Memory B cell (primary cell): ENCODE results near the gene COG5.

Source experiments
- ATAC-seq: fragments of 150-1000 bp; cut with Tn5 transposase; 2 replicates; pipeline ENCODE4 v1.10.0; 2021; ENCODE audit warnings: low read depth, mild to moderate bottlenecking, moderate library complexity
- DNase-seq, 2 donors: peaks; one replicate each; pipeline ENCODE4 v3.0.0; 2022; ENCODE audit warnings: low spot score in 2 of 2
- H3K27ac Mint-ChIP-seq: one replicate; pipeline ENCODE4 v1.8.0; 2022; ENCODE audit warnings: mild to moderate bottlenecking, moderate library complexity, mixed read lengths
- H3K27me3 Mint-ChIP-seq: one replicate; pipeline ENCODE4 v1.8.0; 2022; ENCODE audit warnings: mixed read lengths
- H3K36me3 Mint-ChIP-seq: one replicate; pipeline ENCODE4 v1.8.0; 2022; ENCODE audit warnings: mild to moderate bottlenecking, mixed read lengths
- H3K4me1 Mint-ChIP-seq: one replicate; pipeline ENCODE4 v1.8.0; 2022; ENCODE audit warnings: mixed read lengths
- H3K4me3 Mint-ChIP-seq: one replicate; pipeline ENCODE4 v1.8.0; 2022; ENCODE audit warnings: mild to moderate bottlenecking, moderate library complexity, mixed read lengths
- H3K9me3 Mint-ChIP-seq: one replicate; pipeline ENCODE4 v1.8.0; 2022; ENCODE audit warnings: mixed read lengths

Gene COG5

DNA sequence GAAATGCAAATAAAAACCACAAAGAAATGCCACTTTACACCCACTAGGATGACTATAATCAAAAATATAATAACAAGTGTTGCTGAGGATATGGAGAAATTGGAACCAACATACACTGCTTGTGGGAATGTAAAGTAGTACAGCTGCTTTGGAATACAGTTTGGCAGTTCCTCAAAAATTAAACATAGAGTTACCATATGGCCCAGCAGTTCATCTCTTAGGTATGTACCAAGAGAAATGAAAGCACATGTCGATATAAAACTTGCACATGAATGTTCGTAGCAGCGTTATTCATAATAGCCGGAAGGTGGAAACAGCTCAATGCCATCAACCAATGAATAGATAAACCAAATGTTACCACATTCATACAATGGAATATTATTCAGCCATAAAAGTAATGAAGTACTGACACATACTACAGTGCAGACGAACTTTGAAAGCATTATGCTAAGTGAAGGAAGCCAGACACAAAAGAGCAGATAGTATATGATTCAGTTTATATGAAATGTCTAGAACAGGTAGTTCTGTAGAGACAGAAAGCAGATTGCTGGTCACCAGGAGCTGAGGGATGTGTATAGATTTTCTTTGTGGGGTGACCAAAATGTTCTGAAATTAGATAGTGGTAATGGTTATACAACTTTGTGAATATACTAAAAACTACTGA is 28.8 kb upstream of the COG5 start:
- H3K27me3 Mint-ChIP-seq = no peaks in the 10 kb centered on the region
- H3K4me3 Mint-ChIP-seq = no peak overlapping the region
- no peaks in the 10 kb centered on the region for H3K9me3 Mint-ChIP-seq
- no peak overlapping the region for H3K27ac Mint-ChIP-seq
- H3K4me1 Mint-ChIP-seq = peaks cover 3% of the 10 kb centered on the region
- ATAC-seq = no peak
- no peak for DNase-seq
- H3K36me3 Mint-ChIP-seq = peaks cover 11% of the 10 kb centered on the region

DNA sequence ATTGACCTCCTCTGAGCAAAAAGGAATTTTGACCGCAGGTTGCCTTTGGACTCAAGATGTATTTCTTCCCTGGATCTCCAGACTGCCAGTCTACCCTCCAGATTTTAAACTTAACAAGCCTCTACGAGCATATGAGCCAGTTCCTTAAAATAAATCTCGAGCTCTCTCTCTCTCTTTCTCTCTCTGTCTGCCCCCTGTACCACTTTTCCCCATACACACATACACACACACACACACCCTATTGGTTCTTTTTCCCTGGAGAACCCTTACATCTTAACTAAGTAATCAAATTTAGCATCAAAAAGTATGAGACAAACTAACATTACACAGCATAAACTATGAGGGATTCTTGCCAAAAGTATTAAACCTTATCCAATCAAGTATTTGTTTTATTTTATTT is 27.7 kb upstream of the COG5 start:
- Mint-ChIP-seq H3K27me3 (no peaks in the 10 kb centered on the region), H3K9me3 (no peaks in the 10 kb centered on the region)

DNA sequence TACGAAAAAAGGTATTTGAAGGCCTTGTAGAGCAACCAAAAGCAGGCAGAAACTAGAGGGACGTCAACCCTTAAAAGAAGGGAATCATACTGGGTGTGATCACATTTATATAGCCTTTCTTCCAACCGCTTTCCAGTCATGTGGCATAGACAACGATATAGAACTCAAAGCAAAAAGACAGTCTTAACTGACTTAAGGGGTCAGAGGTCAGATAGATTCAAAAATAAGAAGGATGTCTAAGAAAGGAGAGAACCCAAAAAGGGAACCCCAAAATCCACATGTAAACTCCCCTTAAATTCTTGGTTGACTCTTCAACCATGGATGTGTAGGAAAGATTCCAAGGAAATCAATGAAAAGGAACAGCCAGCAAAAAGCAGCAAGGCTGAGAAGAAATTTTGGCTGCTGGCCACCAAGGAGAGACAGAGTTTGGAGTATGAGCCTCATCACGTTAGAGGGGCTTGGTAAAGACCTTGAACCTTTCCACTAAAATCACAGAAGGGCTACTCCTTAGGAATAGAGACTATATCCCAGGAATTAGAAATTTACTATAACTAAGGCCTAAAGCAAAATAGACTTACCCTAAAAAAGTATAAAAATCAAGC is 24.9 kb upstream of the COG5 start:
- H3K36me3 Mint-ChIP-seq = peaks cover 9% of the 10 kb centered on the region

More for the DNA sequence above, 27.7 kb upstream of the COG5 start:
- peak overlapping the region; percentile 5 for H3K27ac Mint-ChIP-seq
- DNase-seq (no peak), ATAC-seq (no peak)
- H3K36me3 Mint-ChIP-seq = peaks cover 11% of the 10 kb centered on the region
- no peak overlapping the region for H3K4me3 Mint-ChIP-seq
- peaks cover 3% of the 10 kb centered on the region for H3K4me1 Mint-ChIP-seq

DNA sequence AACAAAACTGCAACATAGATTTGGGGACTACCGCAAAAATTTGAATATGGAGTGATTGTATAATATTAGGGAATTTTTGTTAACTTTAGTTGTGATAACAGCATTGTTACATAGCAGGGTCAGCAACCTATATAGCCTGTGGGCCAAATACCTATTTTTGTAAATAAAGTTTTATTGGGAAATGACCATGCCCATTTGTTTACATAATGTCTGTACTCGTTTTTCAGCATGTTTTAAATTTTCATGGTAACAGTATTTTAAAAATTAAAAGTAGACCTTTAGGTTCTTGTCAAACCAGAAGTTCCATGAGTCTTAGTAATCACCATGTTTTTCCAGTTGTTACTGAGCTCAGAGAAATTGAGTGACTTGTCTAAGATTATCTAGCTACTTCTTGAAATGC is 21.0 kb upstream of the COG5 start:
- H3K27me3 Mint-ChIP-seq = no peaks in the 10 kb centered on the region
- ATAC-seq = no peak
- H3K36me3 Mint-ChIP-seq = peaks cover 6% of the 10 kb centered on the region

More for the DNA sequence above, 24.9 kb upstream of the COG5 start:
- ATAC-seq = no peak
- Mint-ChIP-seq H3K9me3 (no peaks in the 10 kb centered on the region), H3K27ac (no peak overlapping the region), H3K4me1 (peaks cover 3% of the 10 kb centered on the region), H3K27me3 (no peaks in the 10 kb centered on the region), H3K4me3 (no peak overlapping the region)
- no peak for DNase-seq

DNA sequence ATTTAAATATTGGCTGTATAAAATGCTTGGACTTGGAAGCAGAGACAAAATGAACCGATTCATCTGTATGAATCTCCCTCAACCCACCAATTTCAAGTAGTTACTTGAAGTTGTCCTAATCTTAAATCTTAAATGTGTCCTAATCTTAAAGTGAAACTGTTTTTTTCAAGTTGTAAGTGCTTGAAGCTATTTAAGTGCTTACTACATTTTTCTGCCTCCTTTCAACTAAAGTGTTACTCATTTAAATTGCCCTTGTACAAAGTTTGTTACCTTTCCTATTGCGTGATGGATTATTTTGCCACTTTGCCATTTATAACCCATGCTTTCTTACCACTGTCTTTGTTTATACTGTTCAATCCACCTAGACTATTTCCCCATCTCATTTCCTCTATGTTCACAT is 19.2 kb upstream of the COG5 start:
- no peaks in the 10 kb centered on the region for H3K9me3 Mint-ChIP-seq
- no peak for DNase-seq
- H3K27me3 Mint-ChIP-seq = no peaks in the 10 kb centered on the region
- H3K36me3 Mint-ChIP-seq = peaks cover 2% of the 10 kb centered on the region
- H3K4me1 Mint-ChIP-seq = peaks cover 13% of the 10 kb centered on the region
- no peak overlapping the region for H3K27ac Mint-ChIP-seq
- H3K4me3 Mint-ChIP-seq = no peak overlapping the region
- ATAC-seq = no peak

More for the DNA sequence above, 21.0 kb upstream of the COG5 start:
- Mint-ChIP-seq H3K9me3 (no peaks in the 10 kb centered on the region), H3K4me3 (no peak overlapping the region), H3K4me1 (peaks cover 11% of the 10 kb centered on the region), H3K27ac (no peak overlapping the region)
- no peak for DNase-seq

DNA sequence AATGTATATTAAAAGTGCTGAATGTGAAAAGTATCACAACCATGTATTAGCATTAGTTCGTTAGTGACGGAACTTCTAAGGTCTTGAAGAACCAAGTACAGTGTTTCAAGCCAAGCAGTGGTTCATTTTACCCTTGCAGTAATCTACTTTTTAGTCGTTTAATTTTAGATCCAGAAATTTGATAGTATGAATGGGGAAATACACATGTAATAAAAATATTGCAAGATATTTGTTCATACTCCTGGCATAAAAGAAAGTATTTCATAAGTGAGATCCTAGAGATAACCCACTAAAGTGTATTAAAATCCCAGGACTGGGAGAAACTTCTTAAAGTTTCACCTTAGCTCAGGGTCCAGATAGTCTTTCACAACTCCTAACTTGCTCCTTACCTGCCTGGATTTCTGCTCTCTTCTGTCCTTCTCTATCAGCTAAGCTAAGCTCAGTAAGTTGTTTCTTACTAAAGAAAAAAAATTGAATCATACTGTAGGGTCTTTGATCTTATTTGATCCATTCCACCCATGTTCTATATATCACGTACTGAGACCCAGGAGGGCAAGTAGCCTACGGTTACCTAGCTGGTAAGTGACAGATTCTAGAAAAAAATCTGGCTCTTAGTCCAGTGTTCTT is 17.8 kb upstream of the COG5 start:
- Mint-ChIP-seq H3K27ac (peak overlapping the region; percentile 84), H3K4me3 (peak overlapping the region; percentile 30), H3K4me1 (peaks cover 13% of the 10 kb centered on the region), H3K27me3 (no peaks in the 10 kb centered on the region), H3K9me3 (no peaks in the 10 kb centered on the region), H3K36me3 (peaks cover 2% of the 10 kb centered on the region)
- no peak for DNase-seq
- ATAC-seq = no peak

DNA sequence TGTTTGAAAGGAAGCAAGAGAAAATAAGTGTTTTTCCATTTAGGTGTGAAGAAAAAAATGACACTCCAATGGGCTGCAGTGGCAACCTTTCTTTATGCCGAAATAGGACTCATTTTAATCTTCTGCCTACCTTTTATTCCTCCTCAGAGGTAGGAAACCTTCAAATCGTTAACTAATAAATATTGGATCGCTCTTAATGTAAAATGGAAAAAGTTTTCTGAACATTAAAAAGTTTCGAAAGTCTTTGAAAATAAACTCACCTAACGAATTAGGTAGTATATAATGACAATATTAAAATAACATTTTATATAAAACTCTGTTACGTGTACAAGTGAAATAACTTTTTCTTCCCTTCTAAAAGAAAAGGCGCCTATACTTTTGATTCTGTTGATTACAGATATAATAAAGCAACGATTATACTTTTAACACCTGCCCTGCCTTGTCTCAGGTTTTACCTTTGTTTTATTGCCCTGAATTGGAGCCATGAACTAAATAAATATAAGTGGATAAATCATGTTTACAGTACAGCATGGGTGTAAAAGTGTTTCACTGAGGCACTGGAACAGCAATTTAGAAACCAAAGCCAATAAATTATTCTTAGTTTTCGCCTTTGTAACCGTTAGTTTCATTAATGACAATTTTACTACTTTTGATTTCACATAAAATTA is 17.1 kb upstream of the COG5 start:
- Mint-ChIP-seq H3K4me3 (peak overlapping the region; percentile 87), H3K4me1 (peaks cover 13% of the 10 kb centered on the region), H3K36me3 (no peaks in the 10 kb centered on the region), H3K27me3 (no peaks in the 10 kb centered on the region), H3K9me3 (no peaks in the 10 kb centered on the region), H3K27ac (peak overlapping the region; percentile 84)
- no peak for ATAC-seq
- DNase-seq = no peak

DNA sequence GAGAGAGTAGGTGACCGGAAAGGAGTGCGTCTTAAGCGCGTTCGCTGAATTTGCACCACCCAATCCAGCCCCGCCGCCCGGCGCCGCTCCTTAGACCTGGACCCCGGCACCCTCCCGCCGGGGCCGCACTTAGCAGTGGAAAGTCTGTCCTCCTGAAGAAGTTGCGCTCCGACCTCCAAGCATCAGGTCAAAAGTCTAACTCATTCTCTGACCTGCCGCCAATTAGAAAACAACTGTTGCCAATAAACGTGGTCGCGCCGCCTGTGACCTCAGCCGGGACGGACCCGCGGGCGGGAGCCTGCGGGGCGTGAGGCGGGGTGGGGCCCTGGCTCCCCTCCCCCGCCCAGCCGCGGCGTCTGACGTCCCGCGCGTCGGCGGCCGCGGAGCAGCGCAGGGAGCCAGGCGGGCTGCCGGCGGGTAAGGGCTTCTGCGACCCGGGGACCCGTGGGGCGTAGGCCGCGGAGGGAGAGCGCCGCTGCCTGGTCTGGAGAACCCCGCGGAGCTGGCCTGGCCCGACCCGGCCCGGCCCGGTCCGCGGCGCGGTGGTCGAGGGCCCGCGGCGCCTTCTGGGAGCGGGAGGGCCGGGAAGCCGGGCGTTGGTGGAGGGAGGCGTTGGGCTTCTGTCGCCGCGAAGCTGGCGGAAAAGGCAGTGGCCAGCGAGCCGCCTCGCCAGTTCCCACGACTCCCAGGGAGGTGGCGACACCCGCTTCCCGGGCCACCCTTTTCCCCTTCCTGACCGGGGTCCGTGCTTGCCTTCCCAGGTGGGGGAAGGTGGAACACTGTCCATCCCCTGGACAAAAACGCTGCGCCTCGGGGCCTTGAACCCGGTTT is 16.4 kb upstream of the COG5 start, which contains the start of gene BCAP29:
Gene BCAP29 (plus strand): TSS at position 362 of the 831 bp plus-strand sequence. CDS start 527 bp downstream, outside the sequence.
- Mint-ChIP-seq H3K36me3 (no peaks in the 10 kb centered on the region), H3K9me3 (no peaks in the 10 kb centered on the region), H3K4me3 (peak within 1 kb of the TSS; percentile 87), H3K27ac (peak within 1 kb of the TSS; percentile 84), H3K4me1 (peaks cover 13% of the 10 kb centered on the region), H3K27me3 (no peaks in the 10 kb centered on the region)
- peak; percentile 62 to 74 for DNase-seq
- peak; percentile 97 for ATAC-seq

DNA sequence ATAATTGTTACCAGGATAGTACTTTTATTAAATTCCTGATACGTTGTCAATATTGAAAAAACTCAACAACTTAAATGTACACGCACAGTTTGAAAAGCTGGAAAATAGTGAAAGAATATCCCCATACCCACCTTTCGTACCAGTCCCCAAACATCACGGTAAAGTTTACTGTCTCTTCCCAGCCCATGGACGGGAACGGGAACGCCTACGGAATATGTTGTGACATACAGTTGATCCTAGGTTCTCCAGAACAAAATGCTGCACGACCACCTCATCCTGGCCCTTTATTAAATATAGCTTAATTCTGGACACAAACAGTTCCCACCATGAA is 15.8 kb upstream of the COG5 start:
- no peak for DNase-seq
- H3K4me1 Mint-ChIP-seq = peaks cover 13% of the 10 kb centered on the region
- peaks cover 2% of the 10 kb centered on the region for H3K36me3 Mint-ChIP-seq
- ATAC-seq = no peak
- H3K27me3 Mint-ChIP-seq = no peaks in the 10 kb centered on the region
- peak overlapping the region; percentile 84 for H3K27ac Mint-ChIP-seq
- H3K4me3 Mint-ChIP-seq = peak overlapping the region; percentile 87
- no peaks in the 10 kb centered on the region for H3K9me3 Mint-ChIP-seq

DNA sequence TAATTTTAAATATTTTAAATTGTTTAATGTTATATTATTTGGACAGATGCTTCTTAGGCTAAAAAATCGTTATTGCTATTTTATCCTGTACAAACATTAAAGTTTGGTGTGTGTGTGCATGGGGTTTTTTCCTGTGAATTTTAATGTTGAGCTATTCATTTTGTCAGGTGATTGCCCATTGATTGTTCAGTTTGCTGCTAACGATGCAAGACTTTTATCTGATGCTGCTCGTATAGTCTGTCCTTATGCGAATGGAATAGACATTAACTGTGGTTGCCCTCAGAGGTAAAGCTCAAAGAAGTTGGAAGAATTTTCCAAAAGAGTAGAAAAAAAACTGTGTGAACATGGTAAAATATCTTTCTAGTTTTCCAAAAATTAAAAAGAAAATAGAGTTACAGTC is 9.8 kb upstream of the COG5 start:
- H3K27me3 Mint-ChIP-seq = no peaks in the 10 kb centered on the region
- DNase-seq (no peak), ATAC-seq (no peak)
- no peaks in the 10 kb centered on the region for H3K4me1 Mint-ChIP-seq
- H3K36me3 Mint-ChIP-seq = peaks cover 11% of the 10 kb centered on the region
- H3K27ac Mint-ChIP-seq = no peak overlapping the region
- no peaks in the 10 kb centered on the region for H3K9me3 Mint-ChIP-seq
- no peak overlapping the region for H3K4me3 Mint-ChIP-seq

DNA sequence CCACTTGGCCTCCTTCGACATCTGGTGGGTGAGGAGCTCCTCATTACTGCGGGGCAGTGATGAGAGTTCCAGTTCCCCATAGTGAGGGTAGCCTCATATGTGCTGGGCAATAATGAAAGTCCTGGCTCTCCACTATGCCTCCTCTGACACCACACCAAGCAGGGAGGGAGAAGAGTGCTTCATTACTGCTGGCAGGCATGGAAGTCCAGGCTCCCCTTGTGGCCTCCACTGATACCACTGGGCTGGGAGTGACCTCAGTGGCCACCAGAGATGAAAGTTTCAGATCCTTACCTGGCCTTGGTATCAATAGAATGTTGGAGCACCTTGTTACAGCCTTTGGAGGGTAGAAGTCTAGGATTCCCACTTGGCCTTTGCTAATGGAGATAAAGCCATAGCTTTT is 6.6 kb upstream of the COG5 start:
- no peaks in the 10 kb centered on the region for H3K9me3 Mint-ChIP-seq
- no peak overlapping the region for H3K27ac Mint-ChIP-seq
- ATAC-seq (no peak), DNase-seq (no peak)
- H3K4me1 Mint-ChIP-seq = peaks cover 3% of the 10 kb centered on the region
- no peaks in the 10 kb centered on the region for H3K27me3 Mint-ChIP-seq
- H3K4me3 Mint-ChIP-seq = no peak overlapping the region
- peaks cover 14% of the 10 kb centered on the region for H3K36me3 Mint-ChIP-seq

DNA sequence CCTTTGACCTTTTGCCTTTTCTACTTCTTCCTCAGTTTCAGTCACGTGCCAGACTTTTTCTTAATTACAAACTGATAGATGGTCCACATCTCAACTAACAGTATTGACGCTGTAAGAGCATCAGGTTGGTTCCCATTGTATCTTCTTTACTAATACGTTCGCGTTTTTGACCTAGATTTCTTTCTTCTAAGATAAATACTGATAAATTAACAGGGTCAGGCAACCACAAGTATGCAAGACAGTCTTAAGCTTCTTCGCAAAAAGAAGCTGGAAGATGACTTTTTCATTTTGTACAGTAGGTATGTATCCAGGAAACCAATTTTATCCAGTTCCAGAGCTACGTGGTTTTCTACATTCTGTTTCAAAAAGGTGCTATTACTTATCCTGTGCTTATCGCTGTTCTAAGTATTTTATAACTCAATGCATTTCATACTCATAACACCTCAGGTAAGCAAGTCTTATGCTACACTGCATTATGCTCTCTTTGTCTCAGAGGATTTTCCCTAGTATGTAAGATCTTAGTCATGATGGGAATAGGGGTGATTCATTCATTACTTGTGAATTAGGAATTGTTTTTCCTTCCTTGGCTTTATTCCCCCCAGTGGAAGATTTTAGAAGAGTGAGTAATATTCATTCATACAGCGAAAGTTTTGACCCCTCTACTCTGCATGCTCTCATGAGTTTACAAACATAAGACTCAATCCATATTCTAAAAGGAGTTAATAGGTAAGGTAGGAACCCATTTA is 1.0 kb upstream of the COG5 start:
- Mint-ChIP-seq H3K4me3 (peak overlapping the region; percentile 95), H3K4me1 (peaks cover 40% of the 10 kb centered on the region)

More for the DNA sequence above, 1.0 kb upstream of the COG5 start:
- no peaks in the 10 kb centered on the region for H3K9me3 Mint-ChIP-seq
- H3K27me3 Mint-ChIP-seq = no peaks in the 10 kb centered on the region
- peaks cover 7% of the 10 kb centered on the region for H3K36me3 Mint-ChIP-seq
- ATAC-seq (no peak), DNase-seq (no peak)
- H3K27ac Mint-ChIP-seq = peak overlapping the region; percentile 84
